ENCODE results near the gene CARD9. TPM values are rescaled to one million over a fixed set of nuclear protein-coding genes. Genes with fewer than 3 reads are reported as not detected.

CARD9 gene
- total RNA-seq, 2 donors from 2014 or later: 0.35 to 1.5 TPM

DNA sequence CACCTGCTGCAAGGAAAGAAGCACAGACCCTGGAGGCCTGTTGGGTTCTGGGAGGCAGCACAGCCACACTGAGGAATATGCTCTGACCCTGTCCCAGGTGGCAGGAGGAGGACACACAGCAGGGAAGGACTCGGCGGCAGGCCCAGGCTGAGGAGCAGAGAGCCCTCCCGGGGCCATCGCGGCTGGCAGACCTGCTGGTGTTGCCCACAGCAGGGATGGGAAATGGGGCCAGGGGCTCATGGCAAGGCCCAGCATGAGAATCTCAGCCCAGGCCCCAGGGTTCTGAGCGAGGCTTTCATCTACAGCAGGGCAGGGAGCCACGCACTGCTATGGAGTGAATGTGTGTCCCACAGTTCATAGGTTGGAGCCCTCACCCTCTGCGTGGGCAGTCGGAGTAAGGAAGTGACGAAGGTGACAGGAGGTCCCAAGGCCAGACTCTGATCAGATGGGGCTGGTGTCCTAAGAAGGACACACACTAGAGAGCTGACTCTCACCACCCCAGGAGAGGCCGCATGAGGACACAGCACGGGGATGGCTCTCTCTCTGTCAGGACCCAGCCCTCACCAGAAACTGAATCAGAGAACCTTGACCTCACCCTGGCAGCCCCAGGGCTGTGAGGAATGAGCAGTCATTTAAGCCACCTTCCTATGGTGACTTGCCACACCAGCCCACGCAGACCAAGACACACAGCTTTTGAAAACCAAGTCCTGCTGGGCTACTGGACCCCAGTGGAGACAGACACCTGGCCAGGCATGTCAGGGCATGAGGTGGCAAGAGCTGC lies 56.4 kb downstream of the CARD9 start:
- Mint-ChIP-seq H3K27me3 (ENCODE audit: insufficient read depth) (no peaks in the 10 kb centered on the region), H3K27ac (no peak overlapping the region), H3K36me3 (ENCODE audit: low read depth) (no peaks in the 10 kb centered on the region), H3K4me1 (no peaks in the 10 kb centered on the region), H3K4me3 (no peak overlapping the region), H3K9me3 (peaks cover 25% of the 10 kb centered on the region)
- no peak overlapping the region for H3K4me3 ChIP-seq (ENCODE audit: low read length)
- 92 to 96% methylated on average over 9 to 13 of the region's 13 CpGs for WGBS, 2 experiments (ENCODE audit: insufficient coverage in 1 of 2, insufficient read length in 1 of 2)
- H3K27me3 ChIP-seq (ENCODE audit: control insufficient read depth, insufficient read depth, low read length, poor library complexity, severe bottlenecking): no peaks in the 10 kb centered on the region
- no peak overlapping the region for H3K9ac ChIP-seq (ENCODE audit: extremely low read depth, low read length, poor library complexity, severe bottlenecking)
- TF ChIP-seq, protein P1, sequence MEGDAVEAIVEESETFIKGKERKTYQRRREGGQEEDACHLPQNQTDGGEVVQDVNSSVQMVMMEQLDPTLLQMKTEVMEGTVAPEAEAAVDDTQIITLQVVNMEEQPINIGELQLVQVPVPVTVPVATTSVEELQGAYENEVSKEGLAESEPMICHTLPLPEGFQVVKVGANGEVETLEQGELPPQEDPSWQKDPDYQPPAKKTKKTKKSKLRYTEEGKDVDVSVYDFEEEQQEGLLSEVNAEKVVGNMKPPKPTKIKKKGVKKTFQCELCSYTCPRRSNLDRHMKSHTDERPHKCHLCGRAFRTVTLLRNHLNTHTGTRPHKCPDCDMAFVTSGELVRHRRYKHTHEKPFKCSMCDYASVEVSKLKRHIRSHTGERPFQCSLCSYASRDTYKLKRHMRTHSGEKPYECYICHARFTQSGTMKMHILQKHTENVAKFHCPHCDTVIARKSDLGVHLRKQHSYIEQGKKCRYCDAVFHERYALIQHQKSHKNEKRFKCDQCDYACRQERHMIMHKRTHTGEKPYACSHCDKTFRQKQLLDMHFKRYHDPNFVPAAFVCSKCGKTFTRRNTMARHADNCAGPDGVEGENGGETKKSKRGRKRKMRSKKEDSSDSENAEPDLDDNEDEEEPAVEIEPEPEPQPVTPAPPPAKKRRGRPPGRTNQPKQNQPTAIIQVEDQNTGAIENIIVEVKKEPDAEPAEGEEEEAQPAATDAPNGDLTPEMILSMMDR (conservative IDR thresholded peaks at IDR 0.05): no peak
- H3K4me1 ChIP-seq (ENCODE audit: control insufficient read depth, insufficient read depth, low read length): no peaks in the 10 kb centered on the region
- H3K36me3 ChIP-seq (ENCODE audit: control insufficient read depth, insufficient read depth, low read length): no peaks in the 10 kb centered on the region
- H3K9me3 ChIP-seq (ENCODE audit: control insufficient read depth, low read length): peaks cover 11% of the 10 kb centered on the region
- no peak overlapping the region for H3K27ac ChIP-seq (ENCODE audit: low read depth, low read length)
- DNase-seq: no peak

DNA sequence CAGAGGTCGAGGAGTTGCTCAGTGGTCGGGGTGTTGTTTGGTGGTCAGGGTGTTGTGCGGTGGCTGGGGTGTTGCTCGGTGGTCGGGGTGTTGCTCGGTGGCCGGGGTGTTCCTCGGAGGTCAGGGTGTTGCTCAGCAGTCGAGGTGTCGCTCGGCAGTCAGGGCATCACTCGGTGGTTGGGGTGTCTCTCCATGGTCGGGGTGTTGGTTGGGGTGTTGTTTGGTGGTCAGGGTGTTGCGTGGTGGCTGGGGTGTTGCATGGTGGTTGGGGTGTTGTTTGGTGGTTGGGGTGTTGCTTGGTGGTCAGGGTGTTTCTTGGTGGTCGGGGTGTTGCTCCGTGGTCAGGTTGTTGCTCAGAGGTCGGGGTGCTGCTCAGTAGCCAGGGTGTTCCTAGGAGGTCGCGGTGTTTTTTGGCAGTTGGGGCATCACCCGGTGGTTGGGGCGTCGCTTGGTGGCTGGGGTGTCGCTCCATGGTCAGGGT lies 57.2 kb downstream of the CARD9 start:
- Histone ChIP-seq H3K4me1 (ENCODE audit: control insufficient read depth, insufficient read depth, low read length) (no peaks in the 10 kb centered on the region), H3K4me3 (ENCODE audit: low read length) (no peak overlapping the region), H3K9me3 (ENCODE audit: control insufficient read depth, low read length) (peaks cover 11% of the 10 kb centered on the region), H3K27me3 (ENCODE audit: control insufficient read depth, insufficient read depth, low read length, poor library complexity, severe bottlenecking) (no peaks in the 10 kb centered on the region), H3K9ac (ENCODE audit: extremely low read depth, low read length, poor library complexity, severe bottlenecking) (no peak overlapping the region), H3K36me3 (ENCODE audit: control insufficient read depth, insufficient read depth, low read length) (no peaks in the 10 kb centered on the region), H3K27ac (ENCODE audit: low read depth, low read length) (no peak overlapping the region)
- Mint-ChIP-seq H3K9me3 (peaks cover 25% of the 10 kb centered on the region), H3K36me3 (ENCODE audit: low read depth) (no peaks in the 10 kb centered on the region), H3K4me3 (no peak overlapping the region), H3K27me3 (ENCODE audit: insufficient read depth) (no peaks in the 10 kb centered on the region), H3K27ac (no peak overlapping the region), H3K4me1 (no peaks in the 10 kb centered on the region)
- TF ChIP-seq, protein P1 (conservative IDR thresholded peaks at IDR 0.05): no peak
- 93 to 100% methylated on average over 3 to 23 of the region's 23 CpGs for WGBS, 2 experiments (ENCODE audit: insufficient coverage in 1 of 2, insufficient read length in 1 of 2)
- no peak for DNase-seq

DNA sequence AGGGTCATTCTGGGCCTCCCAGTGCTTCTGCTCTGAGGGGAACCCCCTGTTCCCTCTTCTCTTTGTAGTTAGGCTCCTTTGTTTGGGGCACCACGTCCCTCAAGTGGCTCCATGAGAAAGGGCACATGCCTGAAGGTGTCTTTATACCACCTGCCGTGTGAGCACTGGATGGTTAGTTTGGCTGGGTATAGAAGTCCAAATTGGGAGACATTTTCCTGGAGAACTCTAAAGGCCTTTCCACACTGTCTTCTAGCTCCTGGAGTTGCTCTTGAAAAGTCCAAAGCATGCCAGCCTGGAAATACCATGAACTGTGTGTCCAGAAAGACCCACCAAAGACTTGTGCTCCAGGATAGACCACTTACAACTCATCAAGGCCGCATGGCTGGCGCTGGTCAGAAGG lies 58.5 kb downstream of the CARD9 start:
- TF ChIP-seq, protein P1 (conservative IDR thresholded peaks at IDR 0.05): no peak

More for the DNA sequence above, 58.5 kb downstream of the CARD9 start:
- no peaks in the 10 kb centered on the region for H3K4me1 ChIP-seq (ENCODE audit: control insufficient read depth, insufficient read depth, low read length)
- H3K36me3 ChIP-seq (ENCODE audit: control insufficient read depth, insufficient read depth, low read length): no peaks in the 10 kb centered on the region
- Mint-ChIP-seq H3K27me3 (ENCODE audit: insufficient read depth) (no peaks in the 10 kb centered on the region), H3K9me3 (peaks cover 25% of the 10 kb centered on the region), H3K36me3 (ENCODE audit: low read depth) (no peaks in the 10 kb centered on the region), H3K4me1 (no peaks in the 10 kb centered on the region), H3K27ac (no peak overlapping the region), H3K4me3 (no peak overlapping the region)
- no peak overlapping the region for H3K27ac ChIP-seq (ENCODE audit: low read depth, low read length)
- no peak overlapping the region for H3K4me3 ChIP-seq (ENCODE audit: low read length)
- 77 to 88% methylated on average over 3 to 4 of the region's 4 CpGs for WGBS, 2 experiments (ENCODE audit: insufficient coverage in 1 of 2, insufficient read length in 1 of 2)
- DNase-seq: no peak
- no peaks in the 10 kb centered on the region for H3K27me3 ChIP-seq (ENCODE audit: control insufficient read depth, insufficient read depth, low read length, poor library complexity, severe bottlenecking)
- H3K9me3 ChIP-seq (ENCODE audit: control insufficient read depth, low read length): peaks cover 11% of the 10 kb centered on the region
- no peak overlapping the region for H3K9ac ChIP-seq (ENCODE audit: extremely low read depth, low read length, poor library complexity, severe bottlenecking)
